IPS-18a (cell line): ENCODE measurements around the gene INHBC.
"Not testable (repeated sequence)": the region's sequence is repeated elsewhere in the genome, so short reads cannot be mapped to it uniquely, and the experiment has no call there.

Source experiments
- H3K27ac ChIP-seq: one replicate; pipeline ENCODE4 v1.5.1; 2013; ENCODE audit warnings: low read length
- H3K27me3 ChIP-seq: one replicate; pipeline ENCODE4 v1.6.1; 2013; ENCODE audit warnings: mild to moderate bottlenecking, low read length; ENCODE audit not compliant: control insufficient read depth, insufficient read depth
- H3K36me3 ChIP-seq: one replicate; pipeline ENCODE4 v1.6.1; 2013; ENCODE audit warnings: low read depth, low read length; ENCODE audit not compliant: control insufficient read depth
- H3K4me1 ChIP-seq: one replicate; pipeline ENCODE4 v1.6.1; 2013; ENCODE audit warnings: low read depth, low read length; ENCODE audit not compliant: control insufficient read depth
- H3K4me3 ChIP-seq: one replicate; pipeline ENCODE4 v1.5.1; 2013; ENCODE audit warnings: low read length
- H3K9ac ChIP-seq: one replicate; pipeline ENCODE4 v1.6.1; 2013; ENCODE audit warnings: mild to moderate bottlenecking, low read length, moderate library complexity
- H3K9me3 ChIP-seq: one replicate; pipeline ENCODE4 v1.6.1; 2013; ENCODE audit warnings: low read depth, low read length; ENCODE audit not compliant: control insufficient read depth

The INHBC gene

GRCh38 chr12:57404966-57405640, 29.5 kb upstream of the INHBC start:
- Histone ChIP-seq H3K4me3 (no peak overlapping the region), H3K4me1 (no peaks in the 10 kb centered on the region), H3K27me3 (no peaks in the 10 kb centered on the region), H3K36me3 (no peaks in the 10 kb centered on the region), H3K9me3 (no peaks in the 10 kb centered on the region), H3K9ac (no peak overlapping the region), H3K27ac (no peak overlapping the region)

- Histone ChIP-seq H3K36me3 (no peaks in the 10 kb centered on the region), H3K4me3 (no peak overlapping the region), H3K4me1 (peaks cover 6% of the 10 kb centered on the region), H3K9me3 (no peaks in the 10 kb centered on the region), H3K27me3 (no peaks in the 10 kb centered on the region), H3K27ac (no peak overlapping the region), H3K9ac (no peak overlapping the region)
Observed at GRCh38 chr12:57410534-57410933, 24.1 kb upstream of the INHBC start.

GRCh38 chr12:57414160-57414559, 20.4 kb upstream of the INHBC start:
- H3K36me3 ChIP-seq, H3K9me3 ChIP-seq, H3K4me3 ChIP-seq, H3K27me3 ChIP-seq, H3K4me1 ChIP-seq, H3K9ac ChIP-seq, H3K27ac ChIP-seq: not testable (repeated sequence)

- H3K9me3 ChIP-seq, result no peaks in the 10 kb centered on the region
- H3K27me3 ChIP-seq, result no peaks in the 10 kb centered on the region
- H3K4me1 ChIP-seq, result peaks cover 8% of the 10 kb centered on the region
- H3K36me3 ChIP-seq, result no peaks in the 10 kb centered on the region
- no peak overlapping the region for H3K9ac ChIP-seq
- no peak overlapping the region for H3K4me3 ChIP-seq
- no peak overlapping the region for H3K27ac ChIP-seq
Observed at GRCh38 chr12:57415088-57415487, 19.5 kb upstream of the INHBC start.

- Histone ChIP-seq H3K9me3 (no peaks in the 10 kb centered on the region), H3K27me3 (no peaks in the 10 kb centered on the region), H3K4me1 (peaks cover 8% of the 10 kb centered on the region), H3K4me3 (no peak overlapping the region), H3K27ac (no peak overlapping the region), H3K9ac (no peak overlapping the region), H3K36me3 (no peaks in the 10 kb centered on the region)
Observed at GRCh38 chr12:57416039-57416996, 18.3 kb upstream of the INHBC start.

- Histone ChIP-seq H3K27me3 (no peaks in the 10 kb centered on the region), H3K36me3 (no peaks in the 10 kb centered on the region), H3K9me3 (no peaks in the 10 kb centered on the region), H3K9ac (no peak overlapping the region), H3K27ac (no peak overlapping the region), H3K4me3 (no peak overlapping the region), H3K4me1 (peaks cover 8% of the 10 kb centered on the region)
Observed at GRCh38 chr12:57418255-57418654, 16.3 kb upstream of the INHBC start.

- no peak overlapping the region for H3K27ac ChIP-seq
- no peak overlapping the region for H3K9ac ChIP-seq
- H3K27me3 ChIP-seq, result no peaks in the 10 kb centered on the region
- H3K9me3 ChIP-seq, result no peaks in the 10 kb centered on the region
- no peak overlapping the region for H3K4me3 ChIP-seq
- H3K36me3 ChIP-seq, result no peaks in the 10 kb centered on the region
- H3K4me1 ChIP-seq, result peaks cover 8% of the 10 kb centered on the region
Observed at GRCh38 chr12:57419495-57419894, 15.1 kb upstream of the INHBC start.

GRCh38 chr12:57420482-57420881, 14.1 kb upstream of the INHBC start:
- Histone ChIP-seq H3K4me3 (no peak overlapping the region), H3K27me3 (no peaks in the 10 kb centered on the region), H3K9me3 (no peaks in the 10 kb centered on the region), H3K9ac (no peak overlapping the region), H3K36me3 (no peaks in the 10 kb centered on the region), H3K27ac (no peak overlapping the region), H3K4me1 (peaks cover 3% of the 10 kb centered on the region)

GRCh38 chr12:57426948-57427347, 7.6 kb upstream of the INHBC start:
- H3K4me1 ChIP-seq, result peaks cover 10% of the 10 kb centered on the region
- not testable (repeated sequence) for H3K36me3 ChIP-seq, H3K9ac ChIP-seq, H3K4me3 ChIP-seq, H3K27ac ChIP-seq, H3K9me3 ChIP-seq, H3K27me3 ChIP-seq

- Histone ChIP-seq H3K27me3 (no peaks in the 10 kb centered on the region), H3K27ac (no peak overlapping the region), H3K9me3 (no peaks in the 10 kb centered on the region), H3K4me1 (peaks cover 10% of the 10 kb centered on the region), H3K36me3 (no peaks in the 10 kb centered on the region), H3K9ac (no peak overlapping the region), H3K4me3 (no peak overlapping the region)
Observed at GRCh38 chr12:57428965-57429364, 5.6 kb upstream of the INHBC start.

- Histone ChIP-seq H3K4me3 (peak overlapping the region; percentile 80), H3K9ac (peak overlapping the region; percentile 78), H3K4me1 (peaks cover 10% of the 10 kb centered on the region), H3K27me3 (no peaks in the 10 kb centered on the region), H3K9me3 (no peaks in the 10 kb centered on the region), H3K36me3 (no peaks in the 10 kb centered on the region), H3K27ac (peak overlapping the region; percentile 70)
Observed at GRCh38 chr12:57429473-57430111, 5.0 kb upstream of the INHBC start.
